GM12892 (cell line): ENCODE measurements around the gene GUCA1A.
"Not testable (repeated sequence)": the region's sequence is repeated elsewhere in the genome, so short reads cannot be mapped to it uniquely, and the experiment has no call there.

Source experiments
- POLR2A ChIP-seq: IDR thresholded peaks from 2 replicates; pipeline ENCODE4 v1.6.1; 2011; ENCODE audit warnings: low read depth, low read length, control low read depth
- POLR2AphosphoS5 ChIP-seq: IDR thresholded peaks from 2 replicates; pipeline ENCODE4 v1.6.1; 2011; ENCODE audit warnings: low read depth, low read length, control low read depth
- TAF1 ChIP-seq: IDR thresholded peaks from 2 replicates; pipeline ENCODE4 v1.6.1; 2011; ENCODE audit warnings: low read depth, mild to moderate bottlenecking, control low read depth, low read length, borderline replicate concordance

- not testable (repeated sequence) for TF ChIP-seq POLR2A, POLR2AphosphoS5, TAF1
These were observed 20.5 kb upstream of the GUCA1A start for GRCh38 chr6:42152528-42153213.
